PC-9 (cell line): ENCODE results near the gene FES. TPM values are rescaled to one million over a fixed set of nuclear protein-coding genes. Genes with fewer than 3 reads are reported as not detected.
A peak's percentile ranks its signal among the peaks of the same experiment; 100 is the strongest.

Source experiments
- BruUV-seq: library from RNA; stranded (reverse); fragments of 400-500 nt; replicated peaks from 2 replicates; lab custom pipeline; 2021; lab: Mats Ljungman, UMichigan
- CTCF ChIA-PET: fragments of 300-600 bp; sonication (Branson Sonifier 250); formaldehyde crosslinking; loops from one replicate; lab custom pipeline; 2022; ENCODE audit warnings: antibody characterized with exemption; lab: Charles Lee
- POLR2A ChIA-PET: fragments of 300-600 bp; sonication (Branson Sonifier 250); formaldehyde crosslinking; loops from one replicate; lab custom pipeline; 2022; ENCODE audit warnings: antibody characterized with exemption; ENCODE audit not compliant: unreplicated experiment; lab: Charles Lee
- DNase-seq, 2 experiments: peaks; one replicate each; pipeline versions ENCODE4 v3.0.0 to v3.0.0-alpha.2; 2015 to 2022; ENCODE audit warnings: mixed read lengths in 1 of 2
- H2AFZ ChIP-seq: fragments of 200-600 bp; sonication (generic); 2 replicates; pipeline ENCODE4 v1.8.1; 2017; ENCODE audit warnings: antibody characterized with exemption
- H3F3A ChIP-seq: fragments of 200-600 bp; sonication (generic); 2 replicates; pipeline ENCODE4 v1.8.1; 2017; ENCODE audit warnings: antibody characterized with exemption, mild to moderate bottlenecking, low read depth; ENCODE audit not compliant: insufficient read depth
- H3K27ac ChIP-seq: fragments of 200-600 bp; sonication (generic); 2 replicates; pipeline ENCODE4 v1.6.1; 2016; ENCODE audit warnings: mixed run types
- H3K27me3 ChIP-seq: fragments of 200-600 bp; sonication (generic); 2 replicates; pipeline ENCODE4 v1.6.1; 2016; ENCODE audit warnings: low read depth, mixed run types; ENCODE audit not compliant: insufficient read depth
- H3K36me3 ChIP-seq: fragments of 200-600 bp; sonication (generic); 2 replicates; pipeline ENCODE4 v1.6.1; 2016; ENCODE audit warnings: low read depth, mixed run types
- H3K4me1 ChIP-seq: fragments of 200-600 bp; sonication (generic); replicated peaks from 2 replicates; pipeline ENCODE4 v1.6.1; 2016; ENCODE audit warnings: mixed run types; ENCODE audit not compliant: insufficient read depth
- H3K4me2 ChIP-seq: fragments of 200-600 bp; sonication (generic); 2 replicates; pipeline ENCODE4 v1.6.1; 2017; ENCODE audit warnings: mixed run types
- H3K4me3 ChIP-seq: fragments of 200-600 bp; sonication (generic); 2 replicates; pipeline ENCODE4 v1.6.1; 2016; ENCODE audit warnings: mixed run types
- H3K79me2 ChIP-seq: fragments of 200-600 bp; sonication (generic); 2 replicates; pipeline ENCODE4 v1.6.1; 2017; ENCODE audit warnings: low read depth, mixed run types
- H3K9me2 ChIP-seq: fragments of 200-600 bp; sonication (generic); 2 replicates; pipeline ENCODE4 v1.8.1; 2017; ENCODE audit warnings: mild to moderate bottlenecking; ENCODE audit not compliant: insufficient read depth
- H3K9me3 ChIP-seq: fragments of 200-600 bp; sonication (generic); 2 replicates; pipeline ENCODE4 v1.8.1; 2016; ENCODE audit warnings: low read depth; ENCODE audit not compliant: insufficient read depth
- H4K20me1 ChIP-seq: fragments of 200-600 bp; sonication (generic); 2 replicates; pipeline ENCODE4 v1.8.1; 2017; ENCODE audit not compliant: insufficient read depth
- EZH2 ChIP-seq: fragments of 200-600 bp; sonication (generic); IDR thresholded peaks from 2 replicates; pipeline ENCODE4 v1.8.0; 2017; ENCODE audit warnings: antibody characterized with exemption, low read depth
- intact Hi-C: fragments of 100-400 bp; cut with micrococcal nuclease; formaldehyde crosslinking; loops from one replicate; pipeline ENCODE4 v1.10.0; 2022; ENCODE audit not compliant: unreplicated experiment
- total RNA-seq: library from RNA; stranded (reverse); gene quantifications from 2 replicates; pipeline ENCODE4 v1.2.3, GENCODE V29; 2021
- TF ChIP-seq, protein P1 (sequence below): fragments of 200-600 bp; sonication (generic); conservative IDR thresholded peaks from 2 replicates; pipeline ENCODE4 v1.6.1; 2017; ENCODE audit warnings: mixed run types, antibody characterized with exemption, mild to moderate bottlenecking, moderate library complexity

Gene FES
- total RNA-seq, 1 experiment from 2014 or later: 3.8 TPM

DNA sequence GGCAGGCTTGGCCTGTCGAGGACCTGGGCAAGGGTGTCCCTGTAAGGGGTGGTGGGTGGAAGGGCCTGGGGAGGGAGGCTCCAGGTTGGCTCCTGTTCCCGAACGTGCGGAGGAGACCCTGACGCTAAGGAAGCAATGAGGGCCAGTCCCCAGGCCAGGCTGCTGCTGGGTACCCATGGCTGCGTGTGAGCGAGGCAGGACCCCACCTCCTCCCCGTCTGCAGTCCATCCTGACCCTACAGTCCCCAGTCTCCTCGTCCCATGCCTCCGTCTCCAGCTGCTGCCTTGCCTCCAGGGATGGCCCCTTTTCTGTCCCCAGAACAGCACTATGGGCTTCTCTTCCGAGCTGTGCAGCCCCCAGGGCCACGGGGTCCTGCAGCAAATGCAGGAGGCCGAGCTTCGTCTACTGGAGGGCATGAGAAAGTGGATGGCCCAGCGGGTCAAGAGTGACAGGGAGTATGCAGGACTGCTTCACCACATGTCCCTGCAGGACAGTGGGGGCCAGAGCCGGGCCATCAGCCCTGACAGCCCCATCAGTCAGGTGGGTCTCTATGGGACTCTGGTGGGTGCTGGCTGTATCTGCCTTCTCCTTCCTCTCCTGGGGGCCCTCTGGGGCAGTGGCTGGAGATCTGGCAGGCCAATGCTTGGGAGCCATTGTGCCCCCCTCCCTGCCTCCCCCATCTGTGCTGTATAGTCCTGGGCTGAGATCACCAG is 571 bp downstream of the FES start:
- TF ChIP-seq EZH2: no peak
- TF ChIP-seq, protein P1, sequence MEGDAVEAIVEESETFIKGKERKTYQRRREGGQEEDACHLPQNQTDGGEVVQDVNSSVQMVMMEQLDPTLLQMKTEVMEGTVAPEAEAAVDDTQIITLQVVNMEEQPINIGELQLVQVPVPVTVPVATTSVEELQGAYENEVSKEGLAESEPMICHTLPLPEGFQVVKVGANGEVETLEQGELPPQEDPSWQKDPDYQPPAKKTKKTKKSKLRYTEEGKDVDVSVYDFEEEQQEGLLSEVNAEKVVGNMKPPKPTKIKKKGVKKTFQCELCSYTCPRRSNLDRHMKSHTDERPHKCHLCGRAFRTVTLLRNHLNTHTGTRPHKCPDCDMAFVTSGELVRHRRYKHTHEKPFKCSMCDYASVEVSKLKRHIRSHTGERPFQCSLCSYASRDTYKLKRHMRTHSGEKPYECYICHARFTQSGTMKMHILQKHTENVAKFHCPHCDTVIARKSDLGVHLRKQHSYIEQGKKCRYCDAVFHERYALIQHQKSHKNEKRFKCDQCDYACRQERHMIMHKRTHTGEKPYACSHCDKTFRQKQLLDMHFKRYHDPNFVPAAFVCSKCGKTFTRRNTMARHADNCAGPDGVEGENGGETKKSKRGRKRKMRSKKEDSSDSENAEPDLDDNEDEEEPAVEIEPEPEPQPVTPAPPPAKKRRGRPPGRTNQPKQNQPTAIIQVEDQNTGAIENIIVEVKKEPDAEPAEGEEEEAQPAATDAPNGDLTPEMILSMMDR: no peak
- H3K27me3 ChIP-seq: no peaks in the 10 kb centered on the region
- H3K79me2 ChIP-seq: no peaks in the 10 kb centered on the region
- H3K4me1 ChIP-seq: no peaks in the 10 kb centered on the region
- H3K36me3 ChIP-seq: no peaks in the 10 kb centered on the region
- ChIA-PET POLR2A (no interaction called here), CTCF (interaction anchor here (0.9 to 2.4 kb wide), 3 partner anchors 67 to 591 kb away, joined by 3 to 10 read pairs (median 5); no protein-coding TSS in a partner anchor)
- intact Hi-C loops: no loop called here
- peaks cover 4% of the 10 kb centered on the region; the same call in 1 of the 2 replicates for H4K20me1 ChIP-seq
- H3K4me2 ChIP-seq: no peak overlapping the region
- no peaks in the 10 kb centered on the region for H3K9me3 ChIP-seq
- no peak overlapping the region for H3K27ac ChIP-seq
- BruUV-seq: no TSS peak
- H3F3A ChIP-seq: peaks cover 7% of the 10 kb centered on the region; the same call in 1 of the 2 replicates
- no peaks in the 10 kb centered on the region for H3K9me2 ChIP-seq
- no peak overlapping the region for H3K4me3 ChIP-seq
- no peak for DNase-seq
- no peak overlapping the region for H2AFZ ChIP-seq

- Histone ChIP-seq H3K4me3 (no peak overlapping the region), H3K36me3 (no peaks in the 10 kb centered on the region), H3K27me3 (no peaks in the 10 kb centered on the region), H2AFZ (no peak overlapping the region), H3K9me3 (no peaks in the 10 kb centered on the region), H3K4me2 (no peak overlapping the region), H3K27ac (no peak overlapping the region), H3K4me1 (no peaks in the 10 kb centered on the region), H3K9me2 (no peaks in the 10 kb centered on the region), H3F3A (peaks cover 7% of the 10 kb centered on the region; the same call in 1 of the 2 replicates), H3K79me2 (no peaks in the 10 kb centered on the region), H4K20me1 (peaks cover 4% of the 10 kb centered on the region; the same call in 1 of the 2 replicates)
- TF ChIP-seq, protein P1: peak; percentile 98
- no peak for TF ChIP-seq EZH2
- peak in 1 of 2 experiments; percentile 66 for DNase-seq
- intact Hi-C loops: loop anchor here (1.0 kb wide), 4 partner anchors 192 to 742 kb away; no protein-coding TSS in a partner anchor
- ChIA-PET POLR2A (no interaction called here), CTCF (interaction anchor here (0.6 to 2.4 kb wide), 8 partner anchors 18 to 743 kb away, joined by 3 to 26 read pairs (median 4); no protein-coding TSS in a partner anchor)
- BruUV-seq: no TSS peak
Measured at GRCh38 chr15:90885432-90886290, 1.4 kb downstream of the FES start.

- H3K9me2 ChIP-seq: no peaks in the 10 kb centered on the region
- no peak for TF ChIP-seq EZH2
- TF ChIP-seq, protein P1: 0 out of 2 replicates have a peak, but pooled peaks have one; percentile 11
- peaks cover 4% of the 10 kb centered on the region; the same call in 1 of the 2 replicates for H4K20me1 ChIP-seq
- H3K4me3 ChIP-seq: no peak overlapping the region
- H3K27ac ChIP-seq: no peak overlapping the region
- intact Hi-C loops: loop anchor here (1.0 kb wide), 4 partner anchors 193 to 743 kb away; no protein-coding TSS in a partner anchor
- ChIA-PET POLR2A (no interaction called here), CTCF (interaction anchor here (0.6 to 2.4 kb wide), 7 partner anchors 18 to 743 kb away, joined by 3 to 26 read pairs (median 4); no protein-coding TSS in a partner anchor)
- H3F3A ChIP-seq: peaks cover 7% of the 10 kb centered on the region; the same call in 1 of the 2 replicates
- H3K4me1 ChIP-seq: no peaks in the 10 kb centered on the region
- DNase-seq: no peak
- no TSS peak for BruUV-seq
- H3K9me3 ChIP-seq: no peaks in the 10 kb centered on the region
- no peak overlapping the region for H2AFZ ChIP-seq
- no peaks in the 10 kb centered on the region for H3K79me2 ChIP-seq
- no peaks in the 10 kb centered on the region for H3K36me3 ChIP-seq
- no peaks in the 10 kb centered on the region for H3K27me3 ChIP-seq
- H3K4me2 ChIP-seq: no peak overlapping the region
Measured at GRCh38 chr15:90886291-90886614, 1.9 kb downstream of the FES start.
